PFSK-1 (cell line): ENCODE measurements around the gene AP1B1.

Experiments used
- FOXP2 ChIP-seq: optimal IDR thresholded peaks from 2 replicates; pipeline ENCODE3; 2011; ENCODE audit warnings: borderline replicate concordance, control low read depth, inconsistent platforms; ENCODE audit not compliant: insufficient read depth; ENCODE audit errors: extremely low read length, extremely low read depth
- POLR2AphosphoS5 ChIP-seq: IDR thresholded peaks from 2 replicates; pipeline ENCODE4 v1.6.1; 2012; ENCODE audit warnings: low read depth, mild to moderate bottlenecking, control low read depth, low read length, moderate library complexity
- SIN3A ChIP-seq: IDR thresholded peaks from 2 replicates; pipeline ENCODE4 v1.6.1; 2012; ENCODE audit warnings: mild to moderate bottlenecking, low read length, moderate library complexity, borderline replicate concordance; ENCODE audit not compliant: insufficient read depth
- TAF1 ChIP-seq: IDR thresholded peaks from 2 replicates; pipeline ENCODE4 v1.6.1; 2012; ENCODE audit warnings: low read length, control low read depth, borderline replicate concordance; ENCODE audit not compliant: insufficient read depth
- TF ChIP-seq, protein P1 (sequence below), 2 experiments: IDR thresholded peaks; 2 replicates each; pipeline versions ENCODE4 v1.6.1 to v1.8.0; 2011 to 2012; ENCODE audit warnings: low read depth in 2 of 2, low read length in 2 of 2, control low read depth in 1 of 2, inconsistent platforms in 1 of 2, mild to moderate bottlenecking in 1 of 2, moderate library complexity in 1 of 2; ENCODE audit not compliant: insufficient read depth in 1 of 2

AP1B1 gene

GRCh38 chr22:29383740-29384139 is 4.6 kb downstream of the AP1B1 start:
- no peak for TF ChIP-seq TAF1
- no peak for TF ChIP-seq SIN3A
- TF ChIP-seq FOXP2 = no peak
- no peak for TF ChIP-seq POLR2AphosphoS5
- TF ChIP-seq, protein P1, sequence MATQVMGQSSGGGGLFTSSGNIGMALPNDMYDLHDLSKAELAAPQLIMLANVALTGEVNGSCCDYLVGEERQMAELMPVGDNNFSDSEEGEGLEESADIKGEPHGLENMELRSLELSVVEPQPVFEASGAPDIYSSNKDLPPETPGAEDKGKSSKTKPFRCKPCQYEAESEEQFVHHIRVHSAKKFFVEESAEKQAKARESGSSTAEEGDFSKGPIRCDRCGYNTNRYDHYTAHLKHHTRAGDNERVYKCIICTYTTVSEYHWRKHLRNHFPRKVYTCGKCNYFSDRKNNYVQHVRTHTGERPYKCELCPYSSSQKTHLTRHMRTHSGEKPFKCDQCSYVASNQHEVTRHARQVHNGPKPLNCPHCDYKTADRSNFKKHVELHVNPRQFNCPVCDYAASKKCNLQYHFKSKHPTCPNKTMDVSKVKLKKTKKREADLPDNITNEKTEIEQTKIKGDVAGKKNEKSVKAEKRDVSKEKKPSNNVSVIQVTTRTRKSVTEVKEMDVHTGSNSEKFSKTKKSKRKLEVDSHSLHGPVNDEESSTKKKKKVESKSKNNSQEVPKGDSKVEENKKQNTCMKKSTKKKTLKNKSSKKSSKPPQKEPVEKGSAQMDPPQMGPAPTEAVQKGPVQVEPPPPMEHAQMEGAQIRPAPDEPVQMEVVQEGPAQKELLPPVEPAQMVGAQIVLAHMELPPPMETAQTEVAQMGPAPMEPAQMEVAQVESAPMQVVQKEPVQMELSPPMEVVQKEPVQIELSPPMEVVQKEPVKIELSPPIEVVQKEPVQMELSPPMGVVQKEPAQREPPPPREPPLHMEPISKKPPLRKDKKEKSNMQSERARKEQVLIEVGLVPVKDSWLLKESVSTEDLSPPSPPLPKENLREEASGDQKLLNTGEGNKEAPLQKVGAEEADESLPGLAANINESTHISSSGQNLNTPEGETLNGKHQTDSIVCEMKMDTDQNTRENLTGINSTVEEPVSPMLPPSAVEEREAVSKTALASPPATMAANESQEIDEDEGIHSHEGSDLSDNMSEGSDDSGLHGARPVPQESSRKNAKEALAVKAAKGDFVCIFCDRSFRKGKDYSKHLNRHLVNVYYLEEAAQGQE (IDR thresholded peaks at IDR 0.05; ENCODE audit: insufficient read depth in 1 of 2, low read depth in 2 of 2, low read length in 2 of 2) = no peak

GRCh38 chr22:29382580-29383302 is 5.6 kb downstream of the AP1B1 start:
- TF ChIP-seq FOXP2 (no peak), TAF1 (no peak), SIN3A (no peak), POLR2AphosphoS5 (no peak)
- TF ChIP-seq, protein P1 (IDR thresholded peaks at IDR 0.05; ENCODE audit: insufficient read depth in 1 of 2, low read depth in 2 of 2, low read length in 2 of 2) = no peak

- no peak for TF ChIP-seq POLR2AphosphoS5
Observed at GRCh38 chr22:29380856-29381255, 7.5 kb downstream of the AP1B1 start.

DNA sequence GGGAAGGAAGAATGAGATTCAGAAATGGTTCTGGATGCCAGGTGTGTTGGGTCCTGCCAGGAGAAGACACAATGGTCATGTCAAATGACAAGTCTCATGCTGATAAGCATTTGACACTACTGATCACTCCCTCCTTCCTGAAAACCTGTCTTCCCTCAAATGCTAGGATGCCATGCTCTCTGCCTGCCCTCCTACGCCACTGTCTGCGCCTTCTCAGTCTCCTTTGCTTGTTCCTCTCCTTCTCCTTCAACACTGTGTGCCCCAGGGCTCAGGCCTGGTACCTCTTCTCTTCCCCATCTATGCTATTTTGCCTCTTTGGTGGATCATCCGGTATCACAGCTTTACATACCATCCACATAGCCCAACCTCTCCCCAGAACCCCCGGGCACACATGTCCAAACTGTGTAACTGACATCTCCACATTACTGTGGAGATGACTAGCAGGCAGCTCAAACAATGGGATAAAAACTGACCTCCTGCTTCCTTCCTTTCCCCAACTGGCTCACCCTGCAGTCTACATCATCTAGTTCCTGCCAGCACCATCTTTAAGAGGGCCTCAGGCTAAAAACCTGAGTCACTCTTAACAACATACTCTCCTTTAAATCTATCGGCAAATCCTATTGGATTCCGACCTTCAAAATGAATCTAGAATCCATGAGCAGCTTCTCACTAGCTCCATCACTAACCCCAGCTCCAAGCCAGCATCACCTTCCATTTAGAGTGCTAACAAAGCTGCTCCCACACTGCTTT is 8.2 kb downstream of the AP1B1 start:
- TF ChIP-seq, protein P1 (IDR thresholded peaks at IDR 0.05; ENCODE audit: insufficient read depth in 1 of 2, low read depth in 2 of 2, low read length in 2 of 2) = no peak
- TF ChIP-seq FOXP2 (no peak), POLR2AphosphoS5 (no peak), TAF1 (no peak), SIN3A (no peak)

- TF ChIP-seq FOXP2 = no peak
- TF ChIP-seq SIN3A = no peak
- TF ChIP-seq TAF1 = no peak
- TF ChIP-seq, protein P1 (IDR thresholded peaks at IDR 0.05; ENCODE audit: insufficient read depth in 1 of 2, low read depth in 2 of 2, low read length in 2 of 2) = no peak
- no peak for TF ChIP-seq POLR2AphosphoS5
Observed at GRCh38 chr22:29379258-29379657, 9.1 kb downstream of the AP1B1 start.
